MM.1S (cell line): ENCODE measurements around the gene PSMA4.

ENCODE experiments used
- DNase-seq: peaks from one replicate; pipeline ENCODE4 v3.0.0-alpha.2; 2015
- H2AFZ ChIP-seq: fragments of 300-600 bp; sonication (generic); 2 replicates; pipeline ENCODE4 v1.6.0; 2016; ENCODE audit warnings: antibody characterized with exemption, low read length
- H3F3A ChIP-seq: fragments of 300-600 bp; sonication (generic); 2 replicates; pipeline ENCODE4 v1.6.1; 2016; ENCODE audit warnings: mild to moderate bottlenecking, antibody characterized with exemption, low read length, moderate library complexity, mixed read lengths; ENCODE audit not compliant: insufficient read depth
- H3K27ac ChIP-seq: fragments of 300-600 bp; sonication (generic); 2 replicates; pipeline ENCODE4 v1.5.1; 2016; ENCODE audit warnings: mild to moderate bottlenecking, low read length
- H3K27me3 ChIP-seq: fragments of 300-600 bp; sonication (generic); replicated peaks from 2 replicates; pipeline ENCODE4 v1.6.0; 2016; ENCODE audit warnings: low read length; ENCODE audit not compliant: insufficient read depth
- H3K36me3 ChIP-seq: fragments of 300-600 bp; sonication (generic); replicated peaks from 2 replicates; pipeline ENCODE4 v1.6.1; 2016; ENCODE audit warnings: mild to moderate bottlenecking, low read length, mixed read lengths; ENCODE audit not compliant: insufficient read depth
- H3K4me1 ChIP-seq: fragments of 300-600 bp; sonication (generic); 2 replicates; pipeline ENCODE4 v1.6.1; 2016; ENCODE audit warnings: low read length, mixed read lengths
- H3K4me2 ChIP-seq: fragments of 300-600 bp; sonication (generic); 2 replicates; pipeline ENCODE4 v1.6.0; 2016; ENCODE audit warnings: low read depth, low read length
- H3K4me3 ChIP-seq: fragments of 300-600 bp; sonication (generic); 2 replicates; pipeline ENCODE4 v1.5.1; 2016; ENCODE audit warnings: low read length, mixed read lengths
- H3K79me2 ChIP-seq: fragments of 300-600 bp; sonication (generic); 2 replicates; pipeline ENCODE4 v1.6.1; 2016; ENCODE audit warnings: mixed run types, low read length, mixed read lengths
- H3K9ac ChIP-seq: fragments of 300-600 bp; sonication (generic); 2 replicates; pipeline ENCODE4 v1.6.1; 2016; ENCODE audit warnings: low read length, mixed read lengths
- H3K9me2 ChIP-seq: fragments of 300-600 bp; sonication (generic); replicated peaks from 2 replicates; pipeline ENCODE4 v1.6.1; 2016; ENCODE audit warnings: mild to moderate bottlenecking, low read length, mixed read lengths; ENCODE audit not compliant: insufficient read depth
- H3K9me3 ChIP-seq: fragments of 300-600 bp; sonication (generic); replicated peaks from 2 replicates; pipeline ENCODE4 v1.6.1; 2016; ENCODE audit warnings: mild to moderate bottlenecking, low read length, mixed read lengths; ENCODE audit not compliant: insufficient read depth
- H4K20me1 ChIP-seq: fragments of 300-600 bp; sonication (generic); 2 replicates; pipeline ENCODE4 v1.6.1; 2016; ENCODE audit warnings: mild to moderate bottlenecking, low read length, moderate library complexity, mixed read lengths; ENCODE audit not compliant: insufficient read depth
- CTCF ChIP-seq: fragments of 300-600 bp; sonication (generic); IDR thresholded peaks from 2 replicates; pipeline ENCODE4 v1.5.1; 2016; ENCODE audit warnings: antibody characterized with exemption, low read length, mixed read lengths
- EZH2 ChIP-seq: fragments of 300-600 bp; sonication (generic); optimal IDR thresholded peaks from 2 replicates; pipeline ENCODE3; 2017; ENCODE audit warnings: low read depth, mild to moderate bottlenecking, antibody characterized with exemption, low read length, mixed read lengths
- EZH2phosphoT487 ChIP-seq: fragments of 300-600 bp; sonication (generic); IDR thresholded peaks from 2 replicates; pipeline ENCODE4 v1.6.1; 2018; ENCODE audit warnings: antibody characterized with exemption, low read length

Gene PSMA4

GRCh38 chr15:78527325-78527724 lies 12.9 kb upstream of the PSMA4 start:
- Histone ChIP-seq H3K9me3 (no peaks in the 10 kb centered on the region), H3K4me2 (peak overlapping the region; percentile 9; the same call in 1 of the 2 replicates)

GRCh38 chr15:78533331-78533730 lies 6.9 kb upstream of the PSMA4 start:
- Histone ChIP-seq H3K27me3 (no peaks in the 10 kb centered on the region), H3K9ac (no peak overlapping the region), H3K36me3 (no peaks in the 10 kb centered on the region), H3K9me3 (no peaks in the 10 kb centered on the region), H3K4me3 (no peak overlapping the region), H3F3A (no peaks in the 10 kb centered on the region), H3K27ac (no peak overlapping the region), H2AFZ (no peak overlapping the region), H3K4me2 (no peak overlapping the region), H3K4me1 (peaks cover 9% of the 10 kb centered on the region), H3K79me2 (no peaks in the 10 kb centered on the region), H3K9me2 (no peaks in the 10 kb centered on the region), H4K20me1 (no peaks in the 10 kb centered on the region)
- DNase-seq = no peak
- TF ChIP-seq EZH2phosphoT487 = no peak
- no peak for TF ChIP-seq CTCF
- no peak for TF ChIP-seq EZH2

More at GRCh38 chr15:78527325-78527724, 12.9 kb upstream of the PSMA4 start:
- no peaks in the 10 kb centered on the region for H3K9me2 ChIP-seq
- H3K27me3 ChIP-seq = no peaks in the 10 kb centered on the region
- no peaks in the 10 kb centered on the region for H3K4me1 ChIP-seq
- peak; percentile 59 for DNase-seq
- no peaks in the 10 kb centered on the region for H3K79me2 ChIP-seq
- 0 out of 2 replicates have a peak overlapping the region, but pooled peaks have one; percentile 5 for H2AFZ ChIP-seq
- TF ChIP-seq CTCF (no peak), EZH2phosphoT487 (no peak), EZH2 (no peak)
- no peaks in the 10 kb centered on the region for H3K36me3 ChIP-seq
- no peak overlapping the region for H3K27ac ChIP-seq
- no peaks in the 10 kb centered on the region for H3F3A ChIP-seq
- H4K20me1 ChIP-seq = no peaks in the 10 kb centered on the region
- H3K9ac ChIP-seq = no peak overlapping the region
- peak overlapping the region; percentile 11 for H3K4me3 ChIP-seq

- Histone ChIP-seq H3K36me3 (no peaks in the 10 kb centered on the region), H3K79me2 (peaks cover 10% of the 10 kb centered on the region), H3F3A (peaks cover 21% of the 10 kb centered on the region), H3K4me1 (peaks cover 9% of the 10 kb centered on the region), H3K4me2 (no peak overlapping the region), H4K20me1 (no peaks in the 10 kb centered on the region), H2AFZ (no peak overlapping the region), H3K9ac (no peak overlapping the region), H3K9me3 (no peaks in the 10 kb centered on the region), H3K27ac (no peak overlapping the region), H3K27me3 (no peaks in the 10 kb centered on the region), H3K9me2 (no peaks in the 10 kb centered on the region), H3K4me3 (no peak overlapping the region)
- no peak for TF ChIP-seq EZH2phosphoT487
- TF ChIP-seq EZH2 = no peak
- no peak for TF ChIP-seq CTCF
- peak; percentile 20 for DNase-seq
Observed at GRCh38 chr15:78536134-78536533, 4.1 kb upstream of the PSMA4 start.
